Liver (tissue), 9 donors: ENCODE measurements around the gene B3GNT5. TPM values are rescaled to one million over a fixed set of nuclear protein-coding genes. Genes with fewer than 3 reads are reported as not detected.

Source experiments
- DNase-seq: peaks from one replicate; pipeline ENCODE4 v3.0.0-alpha.2; 2017; ENCODE audit warnings: low spot score
- H3K27ac ChIP-seq, 2 donors: one replicate each; pipeline ENCODE4 v1.7.0; 2013; ENCODE audit warnings: inconsistent platforms in 2 of 2, low read length in 2 of 2, control low read depth in 1 of 2, low read depth in 1 of 2, mild to moderate bottlenecking in 1 of 2
- H3K27me3 ChIP-seq, 4 donors: one replicate each; pipeline versions ENCODE4 v1.6.1 to v1.7.0; 2013; ENCODE audit warnings: low read length in 3 of 4, inconsistent platforms in 1 of 4, mild to moderate bottlenecking in 1 of 4, moderate library complexity in 1 of 4; ENCODE audit not compliant: control insufficient read depth in 4 of 4, insufficient read depth in 4 of 4
- H3K36me3 ChIP-seq, 4 donors: one replicate each; pipeline versions ENCODE4 v1.6.1 to v1.7.0; 2013; ENCODE audit warnings: low read length in 3 of 4, mild to moderate bottlenecking in 3 of 4, low read depth in 1 of 4, moderate library complexity in 1 of 4; ENCODE audit not compliant: control insufficient read depth in 4 of 4, insufficient read depth in 3 of 4
- H3K4me1 ChIP-seq, 4 donors: one replicate each; pipeline versions ENCODE4 v1.6.1 to v1.7.0; 2013; ENCODE audit warnings: low read length in 3 of 4, mild to moderate bottlenecking in 3 of 4, moderate library complexity in 1 of 4; ENCODE audit not compliant: control insufficient read depth in 4 of 4, insufficient read depth in 4 of 4
- H3K4me3 ChIP-seq, 3 donors: one replicate each; pipeline versions ENCODE4 v1.6.1 to v1.7.0; 2013; ENCODE audit warnings: low read length in 3 of 3, control low read depth in 1 of 3, low read depth in 1 of 3, mild to moderate bottlenecking in 1 of 3
- H3K9ac ChIP-seq, 2 donors: one replicate each; pipeline ENCODE4 v1.7.0; 2013; ENCODE audit warnings: low read length in 2 of 2, mild to moderate bottlenecking in 2 of 2, moderate library complexity in 2 of 2, control low read depth in 1 of 2, low read depth in 1 of 2
- H3K9me3 ChIP-seq, 4 donors: one replicate each; pipeline versions ENCODE4 v1.6.1 to v1.7.0; 2013; ENCODE audit warnings: low read length in 3 of 4; ENCODE audit not compliant: control insufficient read depth in 4 of 4
- ATF3 ChIP-seq: IDR thresholded peaks from 2 replicates; pipeline ENCODE4 v1.6.1; 2016; ENCODE audit warnings: antibody characterized with exemption
- EGR1 ChIP-seq, 2 donors: IDR thresholded peaks; 2 replicates each; pipeline ENCODE4 v1.6.1; 2016 to 2018; ENCODE audit warnings: antibody characterized with exemption in 2 of 2, low read depth in 2 of 2
- FOXA2 ChIP-seq: IDR thresholded peaks from 2 replicates; pipeline ENCODE4 v1.6.1; 2016; ENCODE audit warnings: antibody characterized with exemption
- GABPA ChIP-seq, 2 donors: IDR thresholded peaks in 1 of 2; conservative IDR thresholded peaks in 1 of 2; 2 replicates each; pipeline ENCODE4 v1.6.1; 2016; ENCODE audit warnings: antibody characterized with exemption in 2 of 2, mild to moderate bottlenecking in 1 of 2, moderate library complexity in 1 of 2
- HNF4A ChIP-seq, 2 donors: conservative IDR thresholded peaks; 2 replicates each; pipeline ENCODE4 v1.6.1; 2016; ENCODE audit warnings: antibody characterized with exemption in 2 of 2, mild to moderate bottlenecking in 2 of 2
- HNF4G ChIP-seq: IDR thresholded peaks from 2 replicates; pipeline ENCODE4 v1.6.1; 2016; ENCODE audit warnings: antibody characterized with exemption
- JUND ChIP-seq, 2 donors: IDR thresholded peaks; 2 replicates each; pipeline ENCODE4 v1.6.1; 2016; ENCODE audit warnings: antibody characterized with exemption in 2 of 2
- NR2F2 ChIP-seq: IDR thresholded peaks from 2 replicates; pipeline ENCODE4 v1.6.1; 2016; ENCODE audit warnings: antibody characterized with exemption
- REST ChIP-seq: IDR thresholded peaks from 2 replicates; pipeline ENCODE4 v1.6.1; 2016; ENCODE audit warnings: antibody characterized with exemption, mild to moderate bottlenecking
- RXRA ChIP-seq, 2 donors: IDR thresholded peaks; 2 replicates each; pipeline ENCODE4 v1.6.1; 2017 to 2018; ENCODE audit warnings: antibody characterized with exemption in 2 of 2, mild to moderate bottlenecking in 1 of 2
- SP1 ChIP-seq: IDR thresholded peaks from 2 replicates; pipeline ENCODE4 v1.6.1; 2018; ENCODE audit warnings: antibody characterized with exemption, mild to moderate bottlenecking
- YY1 ChIP-seq: IDR thresholded peaks from 2 replicates; pipeline ENCODE4 v1.6.1; 2016; ENCODE audit warnings: antibody characterized with exemption, mild to moderate bottlenecking
- ZBTB33 ChIP-seq: IDR thresholded peaks from 2 replicates; pipeline ENCODE4 v1.6.1; 2016; ENCODE audit warnings: antibody characterized with exemption
- WGBS: extraction: QIAGEN DNeasy Blood & Tissue Kit; methylation state at CpG from one replicate; pipeline ENCODE4 v1.1.7; 2013; 5-methylcytosine and 5-hydroxymethylcytosine counted together
- polyA plus RNA-seq, 2 donors: library from polyadenylated mRNA; stranded (reverse) in 1 of 2; unstranded in 1 of 2; fragments of 200-250 nt in 1 of 2; fragments of >200 nt in 1 of 2; fragmentation: Nextera tagmentation in 1 of 2; extraction: Ambion mirVana in 1 of 2; gene quantifications; one replicate each; pipeline versions ENCODE4 v1.2.1 to v1.2.3, GENCODE V29; 2013 to 2015
- total RNA-seq, 2 donors: library from RNA; depleted of rRNA; stranded (reverse); fragments of >200 nt; gene quantifications; one replicate each; pipeline ENCODE4 v1.2.3, GENCODE V29; 2014
- donor health status: healthy.
- donor health status: healthy.
- donor health status: healthy.
- donor health status: healthy.
- donor health status: healthy.

The B3GNT5 gene
- total and polyA plus RNA-seq, 4 donors: 0.22 to 1.8 (median 0.53) TPM

DNA sequence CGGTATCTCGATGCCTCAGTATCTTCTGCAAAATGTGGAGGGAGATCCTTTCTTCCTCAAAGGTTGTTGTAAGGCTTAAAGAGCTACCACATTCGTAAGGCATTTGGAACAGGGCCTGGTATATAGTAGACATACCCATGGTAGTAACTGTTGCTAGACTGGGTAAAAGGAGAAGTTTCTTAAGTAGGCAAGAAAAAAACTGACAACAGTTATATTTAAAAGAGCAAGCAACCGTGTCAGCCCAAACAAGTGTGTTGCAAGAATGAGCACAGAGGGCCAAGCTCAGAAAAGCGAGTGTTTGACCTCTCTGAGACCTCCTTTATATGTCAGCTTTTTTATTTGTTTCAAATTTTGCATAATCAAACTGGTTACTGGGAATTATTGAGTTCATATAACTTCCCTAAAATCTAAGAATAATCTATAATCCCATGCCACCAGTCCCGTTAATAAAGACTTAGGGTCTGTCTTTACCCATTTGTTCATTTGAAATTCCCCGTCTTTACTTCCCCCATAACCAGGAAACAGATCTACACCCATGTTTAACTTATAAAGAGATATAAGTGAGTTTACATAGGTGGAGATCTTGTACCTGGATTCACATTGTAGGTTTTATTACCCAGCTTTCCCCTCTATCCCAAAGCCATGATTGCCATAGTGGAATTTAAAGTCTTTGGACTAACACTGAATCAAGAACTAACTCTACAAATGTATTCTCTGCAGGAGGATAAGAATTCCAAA, 7.3 kb downstream of the B3GNT5 start:
- no peak for TF ChIP-seq NR2F2
- no peak for TF ChIP-seq JUND (IDR thresholded peaks at IDR 0.05)
- TF ChIP-seq EGR1 (IDR thresholded peaks at IDR 0.05; ENCODE audit: low read depth in 2 of 2): no peak
- no peak for TF ChIP-seq GABPA (IDR thresholded peaks at IDR 0.05 in 1 of 2, conservative IDR thresholded peaks at IDR 0.05 in 1 of 2)
- TF ChIP-seq ZBTB33: no peak
- no peak for TF ChIP-seq SP1
- WGBS: 54% methylated on average over 7 of the region's 7 CpGs
- Histone ChIP-seq H3K27ac (no peak overlapping the region), H3K4me3 (no peak overlapping the region), H3K27me3 (no peaks in the 10 kb centered on the region), H3K9me3 (no peaks in the 10 kb centered on the region), H3K4me1 (no peaks in the 10 kb centered on the region), H3K9ac (no peak overlapping the region), H3K36me3 (no peaks in the 10 kb centered on the region)
- DNase-seq: no peak

GRCh38 chr3:183261151-183261724, 8.2 kb downstream of the B3GNT5 start:
- TF ChIP-seq JUND (IDR thresholded peaks at IDR 0.05) (no peak), ATF3 (no peak), RXRA (IDR thresholded peaks at IDR 0.05) (no peak), ZBTB33 (no peak), YY1 (no peak), HNF4G (no peak), HNF4A (conservative IDR thresholded peaks at IDR 0.05) (no peak), REST (no peak), FOXA2 (no peak)
- no peak for DNase-seq
- no peak overlapping the region for H3K27ac ChIP-seq
- H3K4me3 ChIP-seq: no peak overlapping the region
- no peaks in the 10 kb centered on the region for H3K27me3 ChIP-seq
- no peaks in the 10 kb centered on the region for H3K9me3 ChIP-seq
- H3K36me3 ChIP-seq: no peaks in the 10 kb centered on the region
- 80% methylated on average over 5 of the region's 5 CpGs for WGBS
- no peak overlapping the region for H3K9ac ChIP-seq
- no peaks in the 10 kb centered on the region for H3K4me1 ChIP-seq
